Hepatocyte (in vitro differentiated cells): Measurements from ENCODE around the gene CRAMP1. TPM values are rescaled to one million over a fixed set of nuclear protein-coding genes. Genes with fewer than 3 reads are reported as not detected.
A peak's percentile ranks its signal among the peaks of the same experiment; 100 is the strongest.

Source experiments
- DNase-seq: peaks from one replicate; pipeline ENCODE4 v3.0.0-alpha.2; 2016; ENCODE audit warnings: low spot score
- H2AFZ ChIP-seq: fragments of 200-600 bp; sonication (generic); 2 replicates; pipeline ENCODE4 v1.6.0; 2016; ENCODE audit warnings: antibody characterized with exemption, mild to moderate bottlenecking
- H3K27ac ChIP-seq: fragments of 200-600 bp; sonication (generic); 2 replicates; pipeline ENCODE4 v1.5.1; 2016; ENCODE audit warnings: mild to moderate bottlenecking
- H3K27me3 ChIP-seq: fragments of 200-600 bp; sonication (generic); 2 replicates; pipeline ENCODE4 v1.6.1; 2016
- H3K36me3 ChIP-seq: fragments of 200-600 bp; sonication (generic); replicated peaks from 2 replicates; pipeline ENCODE4 v1.5.1; 2016; ENCODE audit warnings: low read depth; ENCODE audit not compliant: insufficient read depth
- H3K4me1 ChIP-seq: fragments of 200-600 bp; sonication (generic); 2 replicates; pipeline ENCODE4 v1.5.1; 2016; ENCODE audit warnings: mild to moderate bottlenecking, moderate library complexity; ENCODE audit not compliant: insufficient read depth
- H3K4me2 ChIP-seq: fragments of 200-600 bp; sonication (generic); 2 replicates; pipeline ENCODE4 v1.6.0; 2016
- H3K4me3 ChIP-seq: fragments of 200-600 bp; sonication (generic); 2 replicates; pipeline ENCODE4 v1.5.1; 2016; ENCODE audit warnings: mild to moderate bottlenecking
- H3K79me2 ChIP-seq: fragments of 200-600 bp; sonication (generic); 2 replicates; pipeline ENCODE4 v1.6.0; 2017; ENCODE audit warnings: mild to moderate bottlenecking
- H3K9me2 ChIP-seq: fragments of 200-600 bp; sonication (generic); replicated peaks from 2 replicates; pipeline ENCODE4 v1.6.0; 2017; ENCODE audit warnings: mild to moderate bottlenecking; ENCODE audit not compliant: insufficient read depth
- H3K9me3 ChIP-seq: fragments of 200-600 bp; sonication (generic); 2 replicates; pipeline ENCODE4 v1.5.1; 2016; ENCODE audit warnings: low read depth, mild to moderate bottlenecking
- H4K20me1 ChIP-seq: fragments of 200-600 bp; sonication (generic); 2 replicates; pipeline ENCODE4 v1.6.0; 2016; ENCODE audit warnings: mild to moderate bottlenecking; ENCODE audit not compliant: insufficient read depth, poor library complexity, severe bottlenecking
- CTCF ChIP-seq: fragments of 200-600 bp; sonication (generic); IDR thresholded peaks from 2 replicates; pipeline ENCODE4 v1.5.1; 2016; ENCODE audit warnings: antibody characterized with exemption, mild to moderate bottlenecking; ENCODE audit not compliant: poor library complexity
- EZH2 ChIP-seq: fragments of 200-600 bp; sonication (generic); IDR thresholded peaks from 2 replicates; pipeline ENCODE4 v1.6.1; 2016; ENCODE audit warnings: antibody characterized with exemption, mild to moderate bottlenecking, borderline replicate concordance
- EZH2phosphoT487 ChIP-seq: fragments of 200-600 bp; sonication (generic); IDR thresholded peaks from one replicate; pipeline ENCODE4 v1.6.1; 2018; ENCODE audit warnings: antibody characterized with exemption, mild to moderate bottlenecking, low read depth, moderate library complexity; ENCODE audit not compliant: unreplicated experiment, severe bottlenecking
- WGBS: methylation state at CpG from one replicate; pipeline ENCODE4 v1.1.6; 2016; ENCODE audit warnings: low lambda C conversion rate; ENCODE audit errors: missing lambda C conversion rate; 5-methylcytosine and 5-hydroxymethylcytosine counted together
- polyA plus RNA-seq: library from polyadenylated mRNA; unstranded; fragments of >200 nt; fragmentation: Nextera tagmentation; extraction: Ambion mirVana; gene quantifications from 2 replicates; pipeline ENCODE4 v1.2.1, GENCODE V29; 2016
- total RNA-seq: library from RNA; depleted of rRNA; stranded (reverse); fragments of >200 nt; gene quantifications from 2 replicates; pipeline ENCODE4 v1.2.3, GENCODE V29; 2014

CRAMP1 gene
- total and polyA plus RNA-seq, 2 experiments from 2014 or later, result 6.7 to 8.2 TPM

GRCh38 chr16:1607971-1608370 lies 4.2 kb upstream of the CRAMP1 start:
- H3K4me2 ChIP-seq, result no peak overlapping the region
- TF ChIP-seq EZH2phosphoT487 (no peak), EZH2 (no peak), CTCF (no peak)
- no peaks in the 10 kb centered on the region for H3K9me3 ChIP-seq
- H3K4me3 ChIP-seq, result no peak overlapping the region
- no peak for DNase-seq
- H2AFZ ChIP-seq, result no peak overlapping the region
- no peaks in the 10 kb centered on the region for H3K36me3 ChIP-seq
- H3K27me3 ChIP-seq, result no peaks in the 10 kb centered on the region
- no peaks in the 10 kb centered on the region for H4K20me1 ChIP-seq
- whole genome bisulfite sequencing, result 92% methylated on average over 6 of the region's 6 CpGs
- peaks cover 15% of the 10 kb centered on the region for H3K79me2 ChIP-seq
- H3K27ac ChIP-seq, result no peak overlapping the region
- no peaks in the 10 kb centered on the region for H3K9me2 ChIP-seq
- peaks cover 8% of the 10 kb centered on the region for H3K4me1 ChIP-seq

- peak overlapping the region; percentile 63 for H3K4me3 ChIP-seq
- peak overlapping the region; percentile 89 for H2AFZ ChIP-seq
- H3K27ac ChIP-seq, result peak overlapping the region; percentile 90
- WGBS, result under 1% methylated on average over 89 of the region's 90 CpGs
- peak; percentile 95 for DNase-seq
- TF ChIP-seq EZH2phosphoT487 (no peak), CTCF (no peak), EZH2 (no peak)
- H3K9me2 ChIP-seq, result no peaks in the 10 kb centered on the region
- peaks cover 30% of the 10 kb centered on the region for H3K79me2 ChIP-seq
- H4K20me1 ChIP-seq, result no peaks in the 10 kb centered on the region
- peak overlapping the region; percentile 93 for H3K4me2 ChIP-seq
- no peaks in the 10 kb centered on the region for H3K27me3 ChIP-seq
- no peaks in the 10 kb centered on the region for H3K36me3 ChIP-seq
- H3K9me3 ChIP-seq, result no peaks in the 10 kb centered on the region
- peaks cover 19% of the 10 kb centered on the region for H3K4me1 ChIP-seq
Observed at GRCh38 chr16:1610071-1610898, 1.9 kb upstream of the CRAMP1 start.

GRCh38 chr16:1610899-1611632 lies 1.1 kb upstream of the CRAMP1 start:
- WGBS, result 40% methylated on average over 54 of the region's 60 CpGs
- Histone ChIP-seq H3K9me3 (no peaks in the 10 kb centered on the region), H2AFZ (peak overlapping the region; percentile 89), H3K4me2 (peak overlapping the region; percentile 93), H3K9me2 (no peaks in the 10 kb centered on the region), H3K27ac (peak overlapping the region; percentile 3), H3K79me2 (peaks cover 38% of the 10 kb centered on the region), H4K20me1 (no peaks in the 10 kb centered on the region), H3K4me1 (peaks cover 27% of the 10 kb centered on the region), H3K36me3 (no peaks in the 10 kb centered on the region), H3K27me3 (no peaks in the 10 kb centered on the region), H3K4me3 (peak overlapping the region; percentile 14)
- TF ChIP-seq CTCF, result no peak
- no peak for TF ChIP-seq EZH2phosphoT487
- no peak for TF ChIP-seq EZH2
- DNase-seq, result no peak
